Karpas-422 (cell line): Measurements from ENCODE around the gene MDH1. TPM values are rescaled to one million over a fixed set of nuclear protein-coding genes. Genes with fewer than 3 reads are reported as not detected.
"Not testable (repeated sequence)": the region's sequence is repeated elsewhere in the genome, so short reads cannot be mapped to it uniquely, and the experiment has no call there.

ENCODE experiments used
- DNase-seq: peaks from one replicate; pipeline ENCODE4 v3.0.0-alpha.2; 2015
- H2AFZ ChIP-seq: fragments of 200-600 bp; sonication (generic); 2 replicates; pipeline ENCODE4 v1.6.1; 2014; ENCODE audit warnings: antibody characterized with exemption, low read length, mixed read lengths
- H3K27ac ChIP-seq: fragments of 200-600 bp; sonication (generic); 2 replicates; pipeline ENCODE4 v1.5.1; 2014; ENCODE audit warnings: mild to moderate bottlenecking, low read length, moderate library complexity
- H3K27me3 ChIP-seq: fragments of 200-600 bp; sonication (generic); 2 replicates; pipeline ENCODE4 v1.6.1; 2014; ENCODE audit warnings: low read length, mixed read lengths
- H3K36me3 ChIP-seq: fragments of 200-600 bp; sonication (generic); 2 replicates; pipeline ENCODE4 v1.6.1; 2014; ENCODE audit warnings: low read length, mixed read lengths; ENCODE audit not compliant: insufficient read depth
- H3K4me1 ChIP-seq: fragments of 200-600 bp; sonication (generic); 2 replicates; pipeline ENCODE4 v1.6.1; 2014; ENCODE audit warnings: mild to moderate bottlenecking, low read length, mixed read lengths
- H3K4me2 ChIP-seq: fragments of 200-600 bp; sonication (generic); 2 replicates; pipeline ENCODE4 v1.6.1; 2014; ENCODE audit warnings: low read length, low read depth, mild to moderate bottlenecking; ENCODE audit not compliant: poor library complexity, severe bottlenecking
- H3K4me3 ChIP-seq: fragments of 200-600 bp; sonication (generic); 2 replicates; pipeline ENCODE4 v1.5.1; 2014; ENCODE audit warnings: mild to moderate bottlenecking, antibody characterized with exemption, low read length, mixed read lengths
- H3K79me2 ChIP-seq: fragments of 200-600 bp; sonication (generic); 2 replicates; pipeline ENCODE4 v1.6.1; 2014; ENCODE audit warnings: mild to moderate bottlenecking, low read length, mixed read lengths
- H3K9ac ChIP-seq: fragments of 200-600 bp; sonication (generic); 2 replicates; pipeline ENCODE4 v1.6.0; 2014; ENCODE audit warnings: low read length
- H3K9me2 ChIP-seq: fragments of 200-600 bp; sonication (generic), shearing (Covaris generic); replicated peaks from 2 replicates; pipeline ENCODE4 v1.6.0; 2014; ENCODE audit warnings: mild to moderate bottlenecking, low read length, moderate library complexity; ENCODE audit not compliant: insufficient read depth
- H3K9me3 ChIP-seq: fragments of 300-700, 200-600 bp; sonication (generic); 2 replicates; pipeline ENCODE4 v1.6.1; 2014; ENCODE audit warnings: low read length, mixed read lengths
- H4K20me1 ChIP-seq: fragments of 200-600 bp; sonication (generic); 2 replicates; pipeline ENCODE4 v1.6.1; 2014; ENCODE audit warnings: mild to moderate bottlenecking, antibody characterized with exemption, low read length, low read depth; ENCODE audit not compliant: insufficient read depth
- total RNA-seq: library from RNA; depleted of rRNA; stranded (reverse); fragments of >200 nt; shearing (Covaris generic); gene quantifications from 2 replicates; pipeline ENCODE4 v1.2.3, GENCODE V29; 2014; ENCODE audit warnings: low replicate concordance

The MDH1 gene
- total RNA-seq, 1 experiment from 2014 or later = 208 TPM

DNA sequence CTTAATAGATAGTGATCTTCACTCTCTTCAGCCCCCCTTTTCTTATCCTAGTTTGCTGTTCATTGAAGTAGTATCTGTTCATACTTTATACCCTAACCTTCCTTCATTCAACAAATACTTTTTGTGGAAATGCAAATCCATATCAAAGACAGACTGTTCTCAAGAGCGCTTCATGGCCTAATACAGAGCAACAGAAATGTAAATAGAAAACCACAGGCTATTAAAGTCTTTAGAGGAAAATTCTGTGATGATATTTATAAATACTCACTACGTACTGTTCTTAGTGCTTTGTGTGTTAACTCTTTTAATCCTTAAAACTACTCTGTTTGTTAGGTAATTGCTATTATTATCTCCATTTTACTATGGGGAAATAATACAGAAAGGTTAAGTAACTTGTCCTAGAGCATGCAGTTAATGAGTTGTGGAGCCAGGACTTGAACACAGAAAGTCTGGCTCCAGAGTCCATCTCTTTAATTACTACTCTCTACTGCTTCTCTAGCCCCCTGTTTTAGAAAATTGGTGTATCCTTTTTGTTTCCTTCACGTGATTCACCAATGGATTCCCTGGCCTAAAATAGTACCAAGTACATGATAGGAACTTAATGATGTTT is 2.9 kb downstream of the MDH1 start:
- Histone ChIP-seq H3K4me1 (peaks cover 44% of the 10 kb centered on the region), H3K79me2 (peaks cover 79% of the 10 kb centered on the region), H3K36me3 (peaks cover 32% of the 10 kb centered on the region), H3K9ac (peak overlapping the region; percentile 51), H3K9me2 (no peaks in the 10 kb centered on the region), H4K20me1 (peaks cover 46% of the 10 kb centered on the region), H3K27ac (peak overlapping the region; percentile 89), H3K27me3 (no peaks in the 10 kb centered on the region), H3K9me3 (no peaks in the 10 kb centered on the region), H3K4me3 (peak overlapping the region; percentile 85), H2AFZ (no peak overlapping the region), H3K4me2 (peak overlapping the region; percentile 92)
- DNase-seq = peak; percentile 76

DNA sequence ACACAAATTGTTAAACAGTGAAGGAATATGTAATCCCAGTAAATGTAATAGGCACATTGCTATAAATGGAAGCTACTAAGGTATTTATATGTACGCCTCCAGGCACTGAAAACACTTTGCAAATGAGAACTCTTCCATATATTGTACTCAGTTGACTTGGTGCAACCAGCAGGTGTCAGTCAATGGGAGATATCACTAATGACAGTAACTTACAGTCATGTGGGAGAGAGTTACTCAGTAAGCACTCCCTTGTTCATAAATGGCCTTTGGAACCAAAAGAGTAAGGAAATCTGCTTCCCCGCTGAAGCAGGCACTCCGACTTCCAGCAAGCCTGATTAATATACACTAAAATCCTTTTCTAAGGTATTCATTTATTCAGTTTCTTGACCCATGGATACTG is 5.9 kb downstream of the MDH1 start:
- Histone ChIP-seq H3K9me3 (no peaks in the 10 kb centered on the region), H3K4me3 (no peak overlapping the region), H3K27ac (no peak overlapping the region), H3K27me3 (no peaks in the 10 kb centered on the region), H3K9me2 (no peaks in the 10 kb centered on the region), H3K79me2 (peaks cover 87% of the 10 kb centered on the region), H3K4me1 (peaks cover 32% of the 10 kb centered on the region), H4K20me1 (peaks cover 43% of the 10 kb centered on the region), H3K4me2 (no peak overlapping the region), H3K9ac (no peak overlapping the region), H2AFZ (no peak overlapping the region), H3K36me3 (peaks cover 48% of the 10 kb centered on the region)
- DNase-seq = no peak

DNA sequence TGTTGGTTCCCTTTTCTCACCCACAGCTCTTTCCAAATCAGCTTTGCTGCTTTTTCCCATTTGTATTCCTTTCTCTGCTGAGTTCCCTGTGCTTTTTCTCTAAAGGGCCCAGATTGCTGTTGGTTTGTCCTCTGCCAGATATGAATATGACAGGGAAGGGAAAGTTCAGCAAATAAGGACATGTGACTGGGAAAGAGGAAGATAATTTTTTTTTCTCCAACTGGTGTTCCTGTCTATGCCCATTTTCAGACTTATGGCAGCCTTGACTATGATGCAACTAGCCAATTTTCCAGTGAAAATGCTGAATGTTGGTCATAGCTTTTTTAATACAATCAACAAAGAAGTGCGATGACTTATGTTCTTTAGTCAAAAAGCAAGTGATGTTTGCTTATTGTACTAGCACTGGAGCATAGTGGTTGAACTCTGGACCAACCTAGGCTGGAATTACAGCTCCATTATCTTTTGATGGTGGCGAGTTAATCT is 7.7 kb downstream of the MDH1 start:
- Histone ChIP-seq H3K9me2 (no peaks in the 10 kb centered on the region), H4K20me1 (peaks cover 28% of the 10 kb centered on the region), H3K4me1 (peaks cover 14% of the 10 kb centered on the region), H3K79me2 (peaks cover 77% of the 10 kb centered on the region), H3K27me3 (no peaks in the 10 kb centered on the region), H3K4me2 (no peak overlapping the region), H2AFZ (no peak overlapping the region), H3K27ac (no peak overlapping the region), H3K9me3 (no peaks in the 10 kb centered on the region), H3K36me3 (peaks cover 57% of the 10 kb centered on the region), H3K4me3 (no peak overlapping the region), H3K9ac (no peak overlapping the region)
- DNase-seq = no peak

- no peaks in the 10 kb centered on the region for H3K27me3 ChIP-seq
- no peak overlapping the region for H3K27ac ChIP-seq
- H2AFZ ChIP-seq = no peak overlapping the region
- peaks cover under 1% of the 10 kb centered on the region; the same call in 1 of the 2 replicates for H3K4me1 ChIP-seq
- peaks cover 14% of the 10 kb centered on the region for H4K20me1 ChIP-seq
- no peaks in the 10 kb centered on the region for H3K9me3 ChIP-seq
- H3K4me3 ChIP-seq = no peak overlapping the region
- H3K36me3 ChIP-seq = peaks cover 65% of the 10 kb centered on the region
- DNase-seq = no peak
- H3K9me2 ChIP-seq = no peaks in the 10 kb centered on the region
- no peak overlapping the region for H3K4me2 ChIP-seq
- H3K79me2 ChIP-seq = peaks cover 52% of the 10 kb centered on the region
- no peak overlapping the region for H3K9ac ChIP-seq
Measured at GRCh38 chr2:63598981-63599380, 10.2 kb downstream of the MDH1 start.

GRCh38 chr2:63600881-63601460 is 12.2 kb downstream of the MDH1 start:
- Histone ChIP-seq H3K36me3 (peaks cover 63% of the 10 kb centered on the region), H3K27me3 (no peaks in the 10 kb centered on the region), H4K20me1 (0 out of 2 replicates have a peak, but pooled peaks cover 4% of the 10 kb centered on the region), H3K79me2 (peaks cover 32% of the 10 kb centered on the region), H2AFZ (no peak overlapping the region), H3K4me3 (no peak overlapping the region), H3K4me2 (no peak overlapping the region), H3K4me1 (no peaks in the 10 kb centered on the region), H3K9me2 (no peaks in the 10 kb centered on the region), H3K9ac (no peak overlapping the region), H3K9me3 (no peaks in the 10 kb centered on the region), H3K27ac (no peak overlapping the region)
- no peak for DNase-seq

DNA sequence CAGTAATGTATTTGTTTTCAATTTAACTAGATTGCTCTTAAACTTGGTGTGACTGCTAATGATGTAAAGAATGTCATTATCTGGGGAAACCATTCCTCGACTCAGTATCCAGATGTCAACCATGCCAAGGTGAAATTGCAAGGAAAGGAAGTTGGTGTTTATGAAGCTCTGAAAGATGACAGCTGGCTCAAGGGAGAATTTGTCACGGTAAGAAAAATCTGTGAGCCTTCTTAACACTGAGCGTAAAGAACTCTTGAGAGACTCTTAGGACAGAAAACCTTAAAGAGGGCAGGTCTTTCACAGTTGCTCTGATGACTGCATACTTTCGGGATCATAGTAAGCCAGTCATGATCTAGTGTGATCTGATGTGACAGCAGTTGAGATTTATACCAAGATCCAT is 15.9 kb downstream of the MDH1 start:
- Histone ChIP-seq H3K4me2 (no peak overlapping the region), H3K36me3 (peaks cover 51% of the 10 kb centered on the region), H4K20me1 (no peaks in the 10 kb centered on the region), H3K9me3 (no peaks in the 10 kb centered on the region), H3K27ac (no peak overlapping the region), H2AFZ (no peak overlapping the region), H3K27me3 (no peaks in the 10 kb centered on the region), H3K79me2 (peaks cover 7% of the 10 kb centered on the region), H3K9ac (no peak overlapping the region), H3K4me3 (no peak overlapping the region), H3K4me1 (no peaks in the 10 kb centered on the region), H3K9me2 (no peaks in the 10 kb centered on the region)
- DNase-seq = no peak

- H3K9ac ChIP-seq, H4K20me1 ChIP-seq, H2AFZ ChIP-seq, H3K4me1 ChIP-seq, H3K27ac ChIP-seq, H3K27me3 ChIP-seq, H3K79me2 ChIP-seq, DNase-seq, H3K4me2 ChIP-seq, H3K9me3 ChIP-seq, H3K9me2 ChIP-seq, H3K4me3 ChIP-seq: not testable (repeated sequence)
- peaks cover 26% of the 10 kb centered on the region for H3K36me3 ChIP-seq
Measured at GRCh38 chr2:63608865-63609264, 20.1 kb downstream of the MDH1 start.

DNA sequence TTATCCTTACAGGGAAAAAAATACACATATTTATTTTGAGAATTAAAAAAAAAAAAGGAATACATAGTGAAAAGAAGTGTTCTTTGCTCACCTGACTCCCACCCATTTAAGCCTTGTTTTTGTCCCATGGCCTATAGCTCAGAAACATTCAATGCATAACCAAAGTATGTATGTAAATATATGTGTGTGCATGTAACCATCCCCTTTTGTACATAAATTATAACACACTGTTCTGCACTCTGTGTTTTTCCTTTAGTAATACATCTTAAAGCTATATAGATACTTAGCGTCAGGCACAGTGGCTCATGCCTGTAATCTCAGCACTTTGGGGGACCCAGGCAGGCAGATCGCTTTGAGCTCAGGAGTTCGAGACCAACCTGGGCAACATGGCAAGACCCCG is 21.8 kb downstream of the MDH1 start:
- Histone ChIP-seq H3K4me1 (no peaks in the 10 kb centered on the region), H4K20me1 (no peaks in the 10 kb centered on the region), H3K27ac (no peak overlapping the region), H3K79me2 (no peaks in the 10 kb centered on the region), H3K4me3 (no peak overlapping the region), H3K27me3 (no peaks in the 10 kb centered on the region), H3K4me2 (no peak overlapping the region), H2AFZ (no peak overlapping the region), H3K9me3 (no peaks in the 10 kb centered on the region), H3K36me3 (peaks cover 14% of the 10 kb centered on the region), H3K9me2 (no peaks in the 10 kb centered on the region), H3K9ac (no peak overlapping the region)
- DNase-seq = no peak
